Panc1 (cell line): ENCODE data around the gene USP17L17.
"Not testable (repeated sequence)": the region's sequence is repeated elsewhere in the genome, so short reads cannot be mapped to it uniquely, and the experiment has no call there.

ENCODE experiments used
- POLR2AphosphoS5 ChIP-seq: IDR thresholded peaks from 2 replicates; pipeline ENCODE4 v1.6.1; 2012; ENCODE audit warnings: mild to moderate bottlenecking, low read depth, low read length, moderate library complexity
- TF ChIP-seq, protein P1 (sequence below): fragments of 450-650 bp; IDR thresholded peaks from 2 replicates; pipeline ENCODE4 v1.5.1; 2017; ENCODE audit warnings: mild to moderate bottlenecking

DNA sequence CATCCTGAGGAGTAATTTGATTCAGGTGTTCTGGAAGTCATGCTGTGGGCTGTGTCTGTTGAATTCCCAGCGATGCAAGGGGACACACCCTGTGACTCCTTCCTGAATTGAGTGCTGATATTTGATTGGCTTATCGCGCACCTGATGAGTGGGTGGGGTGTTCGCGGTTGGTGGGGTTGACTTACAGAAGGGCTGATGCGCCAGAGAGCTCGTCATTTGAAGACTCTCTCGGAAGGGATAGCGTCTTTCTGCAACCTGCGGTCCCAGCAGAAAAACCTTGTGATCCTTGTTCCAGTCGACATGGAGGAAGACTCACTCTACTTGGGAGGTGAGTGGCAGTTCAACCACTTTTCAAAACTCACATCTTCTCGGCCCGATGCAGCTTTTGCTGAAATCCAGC is 23.8 kb upstream of the USP17L17 start, which contains the start of gene USP17L12:
- TF ChIP-seq, protein P1, sequence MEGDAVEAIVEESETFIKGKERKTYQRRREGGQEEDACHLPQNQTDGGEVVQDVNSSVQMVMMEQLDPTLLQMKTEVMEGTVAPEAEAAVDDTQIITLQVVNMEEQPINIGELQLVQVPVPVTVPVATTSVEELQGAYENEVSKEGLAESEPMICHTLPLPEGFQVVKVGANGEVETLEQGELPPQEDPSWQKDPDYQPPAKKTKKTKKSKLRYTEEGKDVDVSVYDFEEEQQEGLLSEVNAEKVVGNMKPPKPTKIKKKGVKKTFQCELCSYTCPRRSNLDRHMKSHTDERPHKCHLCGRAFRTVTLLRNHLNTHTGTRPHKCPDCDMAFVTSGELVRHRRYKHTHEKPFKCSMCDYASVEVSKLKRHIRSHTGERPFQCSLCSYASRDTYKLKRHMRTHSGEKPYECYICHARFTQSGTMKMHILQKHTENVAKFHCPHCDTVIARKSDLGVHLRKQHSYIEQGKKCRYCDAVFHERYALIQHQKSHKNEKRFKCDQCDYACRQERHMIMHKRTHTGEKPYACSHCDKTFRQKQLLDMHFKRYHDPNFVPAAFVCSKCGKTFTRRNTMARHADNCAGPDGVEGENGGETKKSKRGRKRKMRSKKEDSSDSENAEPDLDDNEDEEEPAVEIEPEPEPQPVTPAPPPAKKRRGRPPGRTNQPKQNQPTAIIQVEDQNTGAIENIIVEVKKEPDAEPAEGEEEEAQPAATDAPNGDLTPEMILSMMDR: not testable (repeated sequence)
- not testable (repeated sequence) for TF ChIP-seq POLR2AphosphoS5
